M059J (cell line): Measurements from ENCODE around the gene ALDOA. TPM values are rescaled to one million over a fixed set of nuclear protein-coding genes. Genes with fewer than 3 reads are reported as not detected.

Source experiments
- DNase-seq: peaks from one replicate; pipeline ENCODE4 v3.0.0-alpha.2; 2012; ENCODE audit warnings: low read depth
- total RNA-seq: library from RNA; depleted of rRNA; stranded (reverse); fragments of >200 nt; shearing (Covaris generic); gene quantifications from 2 replicates; pipeline ENCODE4 v1.2.3, GENCODE V29; 2014

Gene ALDOA
- total RNA-seq, 1 experiment from 2014 or later, result 3,016 TPM

GRCh38 chr16:30041841-30042240, 23.7 kb upstream of the ALDOA start:
- peak; percentile 51 for DNase-seq

DNA sequence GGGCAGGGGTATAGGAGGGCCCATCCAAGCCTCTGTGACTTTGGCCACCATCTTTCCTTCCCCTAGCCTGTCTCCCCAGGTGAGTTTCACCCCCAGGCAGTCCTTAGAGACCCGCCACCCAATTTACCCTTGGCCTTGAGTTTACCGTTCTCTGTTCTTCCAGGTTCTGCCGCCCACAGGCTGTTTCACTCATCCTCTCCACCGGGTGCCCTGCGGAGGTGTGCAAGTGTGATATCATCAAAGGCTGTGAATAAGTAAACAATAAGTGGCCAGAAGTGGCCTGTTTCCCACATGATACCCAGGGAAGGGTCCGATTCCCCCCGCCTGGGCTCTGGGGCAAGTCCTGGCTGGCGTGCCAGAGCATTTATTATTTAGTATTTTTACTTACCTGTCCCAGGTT, 19.4 kb upstream of the ALDOA start:
- no peak for DNase-seq

GRCh38 chr16:30046588-30046987, 19.0 kb upstream of the ALDOA start:
- no peak for DNase-seq

GRCh38 chr16:30049871-30050270, 15.7 kb upstream of the ALDOA start:
- no peak for DNase-seq

- peak; percentile 90 for DNase-seq
Observed at GRCh38 chr16:30051518-30051917, 14.0 kb upstream of the ALDOA start.

GRCh38 chr16:30052671-30053372, 12.7 kb upstream of the ALDOA start:
- peak; percentile 94 for DNase-seq

DNA sequence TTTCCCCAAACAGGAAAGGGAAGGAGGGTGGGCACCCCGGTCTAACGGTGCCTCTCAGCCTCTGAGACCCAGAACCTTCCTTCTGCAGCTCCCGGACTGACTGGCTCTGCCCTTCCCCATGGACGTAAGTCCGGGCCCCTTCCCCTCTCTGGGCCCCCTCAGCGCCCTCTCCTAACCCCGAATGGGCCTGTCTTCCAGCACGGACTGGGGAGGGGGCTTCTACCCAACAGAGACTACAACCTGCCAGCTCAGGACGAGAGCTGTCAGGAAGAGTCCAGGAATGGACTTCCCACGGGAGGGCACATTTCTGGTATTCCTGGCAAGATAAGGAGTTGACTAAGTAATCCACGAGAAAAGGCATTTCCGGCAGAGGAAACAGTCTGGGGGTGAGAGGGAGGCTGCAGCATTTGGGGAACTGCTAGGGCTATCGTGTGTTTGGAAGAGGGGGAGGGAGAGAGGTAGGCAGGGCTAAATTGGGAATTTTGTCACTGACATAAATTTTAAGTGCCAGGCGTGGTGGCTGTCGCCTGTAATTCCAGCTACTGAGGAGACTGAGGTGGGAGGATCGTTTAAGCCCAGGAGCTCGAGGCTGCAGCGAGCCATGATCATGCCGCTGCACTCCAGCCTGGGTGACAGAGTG, 12.1 kb upstream of the ALDOA start:
- DNase-seq, result peak; percentile 90

- DNase-seq, result peak; percentile 15
Observed at GRCh38 chr16:30054451-30054850, 11.1 kb upstream of the ALDOA start.

DNA sequence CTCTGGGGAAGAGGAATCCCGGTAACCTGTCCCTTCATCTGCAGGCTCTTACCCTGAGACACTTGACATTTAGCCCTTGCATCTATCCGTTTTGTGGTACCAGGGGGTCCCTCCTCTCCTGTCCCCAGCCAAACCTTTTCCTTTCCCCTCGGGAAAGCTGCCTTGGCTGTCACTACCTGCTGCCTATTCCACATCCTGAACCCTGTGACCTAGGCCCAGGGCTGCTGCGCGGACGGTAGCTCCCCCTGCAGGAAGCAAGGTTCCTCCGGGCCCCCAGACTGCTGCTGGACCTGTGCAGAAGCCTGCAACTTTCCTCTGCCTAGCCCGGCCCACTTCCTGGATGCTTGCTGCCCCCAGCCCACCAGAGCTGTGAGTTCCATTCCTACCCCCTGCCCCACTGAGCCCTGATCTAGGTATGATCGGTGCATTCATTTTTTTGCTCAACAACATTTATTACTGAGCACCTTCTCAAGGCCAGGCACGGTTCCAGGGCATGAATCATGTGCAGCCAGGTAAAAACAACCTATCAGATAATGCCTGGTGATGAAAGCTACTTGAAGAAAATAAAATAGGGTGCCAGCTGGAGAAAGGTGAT, 10.5 kb upstream of the ALDOA start:
- DNase-seq, result peak; percentile 32

DNA sequence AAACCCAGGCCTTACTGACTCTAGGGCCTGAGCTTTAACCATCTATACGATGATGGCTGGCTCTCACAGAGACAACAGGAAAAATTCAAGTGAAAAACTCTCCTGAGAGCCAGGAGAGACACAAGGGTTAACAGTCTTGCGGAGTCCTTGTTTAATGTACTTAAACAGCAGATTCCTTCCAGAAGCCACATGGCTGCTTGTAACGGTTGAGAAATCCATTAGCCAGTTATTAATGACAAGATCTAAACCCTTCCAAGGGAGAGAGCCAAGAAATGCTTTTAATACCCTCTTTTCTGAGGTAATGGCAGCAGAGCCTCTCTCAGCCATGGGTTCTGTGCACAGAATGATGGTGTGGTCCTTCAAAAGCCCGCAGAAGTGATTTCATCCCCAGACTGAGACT, 5.2 kb upstream of the ALDOA start:
- DNase-seq, result no peak

GRCh38 chr16:30060836-30061554, 4.6 kb upstream of the ALDOA start:
- no peak for DNase-seq

GRCh38 chr16:30063278-30063892, 2.2 kb upstream of the ALDOA start:
- no peak for DNase-seq

- DNase-seq, result peak; percentile 41
Observed at GRCh38 chr16:30063893-30064728, 1.4 kb upstream of the ALDOA start.

GRCh38 chr16:30064729-30065101, 845 bp upstream of the ALDOA start:
- no peak for DNase-seq

- DNase-seq, result peak; percentile 61
Observed at GRCh38 chr16:30065943-30066760, 592 bp downstream of the ALDOA start.

GRCh38 chr16:30066761-30067583, 1.4 kb downstream of the ALDOA start:
- DNase-seq, result no peak

- no peak for DNase-seq
Observed at GRCh38 chr16:30067584-30067916, 2.0 kb downstream of the ALDOA start.

- DNase-seq, result no peak
Observed at GRCh38 chr16:30068333-30068732, 2.8 kb downstream of the ALDOA start.

GRCh38 chr16:30068750-30069610, 3.4 kb downstream of the ALDOA start:
- no peak for DNase-seq
